B cell (primary cell): ENCODE results near the gene CFAP157.

Experiments
- CTCF ChIP-seq: fragments of 200-600 bp; IDR thresholded peaks from one replicate; pipeline ENCODE4 v1.8.0; 2022; ENCODE audit warnings: antibody characterized with exemption, mild to moderate bottlenecking
- EZH2 ChIP-seq: IDR thresholded peaks from 2 replicates; pipeline ENCODE4 v1.6.1; 2012; ENCODE audit warnings: borderline replicate concordance, low read depth, mild to moderate bottlenecking, moderate library complexity, low read length; ENCODE audit not compliant: insufficient read depth, poor library complexity, severe bottlenecking

DNA sequence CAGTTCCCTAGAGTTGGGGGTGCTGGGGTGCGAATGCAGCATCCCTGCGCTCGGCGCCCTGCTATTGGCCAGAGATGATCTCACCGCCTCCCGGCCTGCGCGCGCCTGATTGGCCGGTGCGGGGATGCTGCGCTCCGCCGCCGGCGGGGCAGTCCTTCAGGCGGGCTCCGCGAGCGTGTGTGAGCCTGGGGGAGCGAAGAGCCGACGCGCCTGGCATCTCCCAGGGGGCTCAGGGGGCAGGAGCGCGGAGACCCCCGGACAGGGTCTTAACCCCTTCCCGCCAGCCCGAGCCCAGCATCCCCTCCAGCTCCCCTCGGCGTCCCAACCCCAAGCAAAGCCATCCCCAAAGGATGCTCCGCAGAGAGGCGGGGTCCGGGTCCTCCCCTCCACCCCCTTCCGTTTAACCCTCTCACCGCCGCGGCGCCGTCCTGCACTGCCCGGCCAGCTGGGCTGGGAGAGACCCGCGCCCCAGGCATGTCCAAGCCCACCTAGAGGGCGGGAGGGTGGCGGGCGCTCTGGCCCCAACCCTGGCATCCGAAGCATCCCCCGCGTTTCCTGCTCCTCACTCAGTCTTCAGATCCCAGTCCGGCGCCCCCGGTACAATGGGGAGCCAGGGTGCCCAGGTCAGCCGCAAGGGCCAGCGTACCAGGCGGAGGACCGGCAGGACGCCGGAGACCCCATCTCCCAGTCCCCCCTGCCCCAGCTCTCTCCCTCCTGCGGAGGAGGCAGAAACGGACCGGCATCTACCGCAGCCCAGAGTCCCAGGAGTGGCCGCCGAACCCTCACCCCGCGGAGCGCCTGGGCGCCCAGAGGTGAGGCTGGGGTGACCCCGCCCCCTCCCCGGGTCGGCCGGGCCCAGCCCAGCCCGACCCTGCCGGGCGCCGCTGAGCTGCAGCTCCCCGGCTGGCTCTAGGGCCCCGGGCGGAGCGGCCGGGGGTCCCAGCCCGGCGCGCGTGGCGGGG is 47.6 kb downstream of the CFAP157 start:
- TF ChIP-seq CTCF, result no peak
- TF ChIP-seq EZH2, result no peak
